ENCODE data around the gene NRG3. TPM values are rescaled to one million over a fixed set of nuclear protein-coding genes. Genes with fewer than 3 reads are reported as not detected.

The NRG3 gene
- total RNA-seq, 1 experiment from 2014 or later: 0.62 TPM

DNA sequence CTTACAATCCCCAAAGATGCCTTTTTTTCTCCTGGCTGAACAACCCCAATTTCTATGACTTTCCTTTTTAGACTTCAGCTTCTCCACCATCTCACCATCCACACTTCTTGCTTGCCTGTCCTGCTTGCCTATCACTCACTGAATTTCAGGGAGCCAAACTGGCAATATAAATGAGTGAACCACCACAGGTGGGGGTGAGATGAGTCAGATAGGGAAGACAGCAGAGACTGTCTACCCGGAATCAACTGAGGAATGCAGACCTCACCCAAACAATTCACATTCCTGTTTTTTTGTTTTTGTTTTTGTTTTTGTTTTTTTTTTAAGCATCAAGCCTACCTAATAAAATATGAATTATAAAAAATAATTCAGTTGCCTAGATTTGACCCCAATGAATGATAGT lies 273.8 kb downstream of the NRG3 start:
- H3K27me3 ChIP-seq (ENCODE audit: control insufficient read depth, insufficient read depth, low read length): no peaks in the 10 kb centered on the region
- no peaks in the 10 kb centered on the region for H3K36me3 ChIP-seq (replicated peaks; ENCODE audit: control insufficient read depth, insufficient read depth, low read length)
- DNase-seq: no peak
- no peak overlapping the region for H3K4me3 ChIP-seq (ENCODE audit: insufficient read depth, low read depth, low read length)

GRCh38 chr10:82149674-82150073 lies 274.7 kb downstream of the NRG3 start:
- DNase-seq: no peak
- Histone ChIP-seq H3K36me3 (replicated peaks; ENCODE audit: control insufficient read depth, insufficient read depth, low read length) (no peaks in the 10 kb centered on the region), H3K4me3 (ENCODE audit: insufficient read depth, low read depth, low read length) (no peak overlapping the region), H3K27me3 (ENCODE audit: control insufficient read depth, insufficient read depth, low read length) (no peaks in the 10 kb centered on the region)

GRCh38 chr10:82150123-82150900 lies 275.3 kb downstream of the NRG3 start:
- H3K36me3 ChIP-seq (replicated peaks; ENCODE audit: control insufficient read depth, insufficient read depth, low read length): no peaks in the 10 kb centered on the region
- H3K27me3 ChIP-seq (ENCODE audit: control insufficient read depth, insufficient read depth, low read length): no peaks in the 10 kb centered on the region
- H3K4me3 ChIP-seq (ENCODE audit: insufficient read depth, low read depth, low read length): no peak overlapping the region
- peak; percentile 21 for DNase-seq

GRCh38 chr10:82160307-82160706 lies 285.3 kb downstream of the NRG3 start:
- no peak for DNase-seq
- Histone ChIP-seq H3K4me3 (ENCODE audit: insufficient read depth, low read depth, low read length) (no peak overlapping the region), H3K36me3 (replicated peaks; ENCODE audit: control insufficient read depth, insufficient read depth, low read length) (no peaks in the 10 kb centered on the region), H3K27me3 (ENCODE audit: control insufficient read depth, insufficient read depth, low read length) (no peaks in the 10 kb centered on the region)

- H3K27me3 ChIP-seq (ENCODE audit: control insufficient read depth, insufficient read depth, low read length): no peaks in the 10 kb centered on the region
- no peak overlapping the region for H3K4me3 ChIP-seq (ENCODE audit: insufficient read depth, low read depth, low read length)
- no peak for DNase-seq
- no peaks in the 10 kb centered on the region for H3K36me3 ChIP-seq (replicated peaks; ENCODE audit: control insufficient read depth, insufficient read depth, low read length)
Observed at GRCh38 chr10:82161264-82161663, 286.3 kb downstream of the NRG3 start.

DNA sequence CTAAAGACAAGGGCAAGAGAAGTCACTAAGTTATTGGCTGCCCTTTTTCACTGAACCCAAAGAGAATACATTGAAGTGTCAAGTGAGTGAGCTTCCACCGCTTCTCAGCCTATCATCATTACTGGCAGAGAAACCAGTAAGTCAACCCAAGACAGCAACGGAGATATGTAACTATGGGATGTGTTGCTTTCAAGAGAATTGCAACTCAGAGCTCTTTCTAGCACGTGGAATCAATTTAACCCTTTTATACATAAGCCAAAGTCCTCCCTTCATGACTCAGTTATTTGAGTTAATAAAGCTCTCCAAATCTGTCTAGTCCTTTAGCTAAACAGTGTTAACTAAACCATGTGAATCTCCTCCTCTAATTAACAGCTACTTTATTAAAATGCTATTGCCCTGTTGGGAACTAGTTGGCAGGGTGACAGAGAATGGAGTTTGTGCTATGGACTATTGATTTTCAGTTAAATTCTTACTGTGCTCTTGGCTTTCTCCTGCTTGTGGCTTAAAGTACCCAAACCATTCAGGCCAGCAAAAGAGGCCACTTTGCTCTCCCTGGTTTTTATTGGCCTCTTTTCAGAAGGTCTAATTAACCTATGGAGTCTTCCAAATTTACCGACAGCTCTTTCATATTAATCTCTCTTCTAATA lies 287.7 kb downstream of the NRG3 start:
- H3K36me3 ChIP-seq (replicated peaks; ENCODE audit: control insufficient read depth, insufficient read depth, low read length): no peaks in the 10 kb centered on the region
- no peak for DNase-seq
- H3K4me3 ChIP-seq (ENCODE audit: insufficient read depth, low read depth, low read length): no peak overlapping the region
- no peaks in the 10 kb centered on the region for H3K27me3 ChIP-seq (ENCODE audit: control insufficient read depth, insufficient read depth, low read length)

DNA sequence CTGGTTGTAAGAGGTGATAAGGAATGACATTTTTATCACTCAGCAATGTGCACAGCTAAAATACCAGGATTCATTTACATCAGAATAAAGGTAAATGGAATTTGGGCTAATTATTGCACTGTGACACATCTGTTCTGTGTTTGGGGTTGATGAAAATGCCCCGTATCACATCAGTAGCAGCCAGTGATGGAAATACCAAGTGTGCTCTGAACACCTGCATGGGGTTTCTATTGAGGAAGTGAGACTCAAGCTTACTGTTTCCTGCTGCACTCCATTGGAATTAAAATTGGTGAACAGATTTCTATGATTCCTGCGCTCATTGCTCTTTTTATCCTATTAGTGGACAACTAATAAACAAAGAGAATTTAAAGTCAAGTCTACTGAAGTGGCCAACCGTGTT lies 296.9 kb downstream of the NRG3 start:
- no peak for DNase-seq
- H3K36me3 ChIP-seq (replicated peaks; ENCODE audit: control insufficient read depth, insufficient read depth, low read length): no peaks in the 10 kb centered on the region

DNA sequence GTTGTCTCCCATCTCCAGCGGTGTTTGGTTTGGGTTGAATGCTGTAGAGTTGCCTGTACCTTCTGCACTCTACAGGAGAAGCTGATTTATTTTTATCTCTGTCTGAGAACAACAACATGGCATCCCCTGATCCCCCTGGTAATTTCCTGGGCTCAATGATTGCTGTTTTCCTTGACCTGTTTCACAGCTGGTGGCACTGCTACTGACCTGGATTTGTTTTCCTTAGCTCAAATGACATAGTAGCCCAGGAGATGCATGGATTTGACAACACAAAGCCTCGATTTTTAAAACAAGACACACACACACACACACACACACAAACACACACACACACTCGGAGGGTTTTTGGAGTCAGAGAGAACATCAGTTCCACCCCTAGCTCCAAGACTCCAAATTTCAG lies 301.6 kb downstream of the NRG3 start:
- no peaks in the 10 kb centered on the region for H3K36me3 ChIP-seq (replicated peaks; ENCODE audit: control insufficient read depth, insufficient read depth, low read length)
- no peak overlapping the region for H3K4me3 ChIP-seq (ENCODE audit: insufficient read depth, low read depth, low read length)
- H3K27me3 ChIP-seq (ENCODE audit: control insufficient read depth, insufficient read depth, low read length): no peaks in the 10 kb centered on the region
- DNase-seq: no peak

More for the DNA sequence above, 296.9 kb downstream of the NRG3 start:
- H3K4me3 ChIP-seq (ENCODE audit: insufficient read depth, low read depth, low read length): no peak overlapping the region
- H3K27me3 ChIP-seq (ENCODE audit: control insufficient read depth, insufficient read depth, low read length): no peaks in the 10 kb centered on the region

DNA sequence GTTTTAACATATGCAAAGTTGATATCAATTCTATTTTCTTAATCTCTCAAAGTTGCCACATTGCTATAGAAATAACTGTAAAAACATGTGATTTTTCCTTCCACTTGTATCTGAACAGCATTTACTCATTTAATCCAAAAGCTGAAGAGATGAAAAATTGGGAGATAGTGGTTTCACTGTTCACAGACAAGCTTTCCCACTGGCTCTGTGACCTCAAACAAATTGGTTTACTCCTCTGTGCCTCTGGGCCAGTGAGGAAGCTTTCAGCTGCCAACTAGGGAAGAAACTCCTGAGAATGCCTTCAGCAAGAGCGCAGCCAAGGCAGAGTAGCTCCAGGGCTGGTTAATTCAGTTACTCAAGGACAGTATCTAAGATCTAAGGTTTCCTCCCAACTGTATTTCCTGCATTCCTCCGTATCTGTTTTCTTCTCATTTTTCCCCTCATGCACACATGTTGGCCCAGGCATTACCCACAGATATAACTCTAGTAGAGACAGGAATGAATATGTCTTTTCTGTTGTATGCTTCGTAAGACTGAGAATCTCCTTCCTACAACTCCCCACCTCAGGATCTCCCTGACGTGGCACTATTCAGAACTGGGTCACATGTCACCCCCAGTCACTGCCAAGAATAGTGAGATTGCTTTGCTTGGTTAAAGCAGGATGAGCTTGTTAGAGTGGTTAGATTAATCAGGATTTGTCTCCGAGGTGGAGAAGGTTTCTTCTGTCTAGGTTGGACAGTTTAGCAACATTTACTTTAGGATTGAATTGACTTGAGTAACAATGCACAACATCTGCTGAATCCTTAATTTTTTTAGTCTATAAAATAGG lies 315.7 kb downstream of the NRG3 start:
- Histone ChIP-seq H3K36me3 (replicated peaks; ENCODE audit: control insufficient read depth, insufficient read depth, low read length) (no peaks in the 10 kb centered on the region), H3K27me3 (ENCODE audit: control insufficient read depth, insufficient read depth, low read length) (no peaks in the 10 kb centered on the region), H3K4me3 (ENCODE audit: insufficient read depth, low read depth, low read length) (no peak overlapping the region)
- DNase-seq: no peak

DNA sequence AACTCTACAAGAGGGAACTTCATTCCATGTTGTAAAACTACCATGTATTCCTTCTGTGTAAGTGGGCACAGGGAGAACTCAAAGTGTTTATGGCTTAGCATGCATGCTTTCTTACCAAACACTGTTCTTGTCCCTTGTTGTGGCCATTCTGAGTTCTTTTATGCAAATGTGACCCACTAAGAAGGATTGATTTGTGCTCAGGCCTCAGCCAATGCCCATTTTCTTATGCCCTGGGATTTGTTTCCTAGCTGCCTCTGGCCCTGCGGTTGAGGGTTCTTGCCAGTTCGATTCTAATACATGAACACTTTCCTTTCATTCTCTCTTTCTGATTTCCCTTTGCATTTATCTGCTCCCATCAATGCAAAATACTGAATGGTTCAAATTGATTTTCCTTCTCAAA lies 316.7 kb downstream of the NRG3 start:
- H3K36me3 ChIP-seq (replicated peaks; ENCODE audit: control insufficient read depth, insufficient read depth, low read length): no peaks in the 10 kb centered on the region
- H3K27me3 ChIP-seq (ENCODE audit: control insufficient read depth, insufficient read depth, low read length): no peaks in the 10 kb centered on the region
- DNase-seq: no peak
- H3K4me3 ChIP-seq (ENCODE audit: insufficient read depth, low read depth, low read length): no peak overlapping the region

DNA sequence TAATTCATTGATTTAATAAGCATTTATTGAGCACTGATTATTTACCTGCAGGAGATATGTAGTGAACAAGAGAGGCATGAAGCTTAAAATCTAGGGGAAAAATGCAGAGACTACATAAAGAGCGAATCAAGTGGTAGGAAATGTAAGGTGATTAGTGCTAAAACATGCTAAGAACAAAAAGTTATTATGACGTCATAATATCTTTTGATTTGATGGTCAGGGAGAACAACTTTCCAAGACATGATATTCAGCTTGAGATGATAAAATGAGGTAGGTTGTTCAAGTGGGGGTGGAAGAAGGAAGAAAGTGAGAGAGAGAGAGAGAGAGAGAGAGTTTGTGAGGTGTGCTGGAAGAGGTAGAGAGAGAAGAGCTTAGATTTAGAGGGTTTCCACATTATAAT lies 317.7 kb downstream of the NRG3 start:
- DNase-seq: no peak
- H3K27me3 ChIP-seq (ENCODE audit: control insufficient read depth, insufficient read depth, low read length): no peaks in the 10 kb centered on the region
- H3K4me3 ChIP-seq (ENCODE audit: insufficient read depth, low read depth, low read length): no peak overlapping the region
- no peaks in the 10 kb centered on the region for H3K36me3 ChIP-seq (replicated peaks; ENCODE audit: control insufficient read depth, insufficient read depth, low read length)

GRCh38 chr10:82194419-82194818 lies 319.4 kb downstream of the NRG3 start:
- DNase-seq: no peak
- H3K4me3 ChIP-seq (ENCODE audit: insufficient read depth, low read depth, low read length): no peak overlapping the region
- H3K27me3 ChIP-seq (ENCODE audit: control insufficient read depth, insufficient read depth, low read length): no peaks in the 10 kb centered on the region
- H3K36me3 ChIP-seq (replicated peaks; ENCODE audit: control insufficient read depth, insufficient read depth, low read length): no peaks in the 10 kb centered on the region

DNA sequence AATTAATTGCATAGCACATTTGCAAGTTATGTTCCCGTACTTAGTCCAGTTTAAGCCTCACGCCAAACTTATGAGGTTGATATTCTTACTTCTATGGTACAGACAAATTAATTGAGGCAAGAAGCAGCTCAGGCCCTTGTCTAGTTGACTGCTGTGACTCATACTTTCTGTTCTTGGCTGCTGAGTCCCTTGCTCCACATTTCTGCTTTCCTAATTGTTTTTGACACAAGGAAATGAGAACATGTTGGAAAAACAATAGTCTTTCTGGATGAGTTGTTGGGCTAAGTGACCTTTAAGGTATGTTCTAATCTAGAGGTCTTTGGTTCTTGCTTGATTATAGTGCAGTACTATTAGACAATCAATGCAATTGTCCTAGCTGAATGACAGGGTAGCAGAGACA lies 331.8 kb downstream of the NRG3 start:
- no peaks in the 10 kb centered on the region for H3K27me3 ChIP-seq (ENCODE audit: control insufficient read depth, insufficient read depth, low read length)
- DNase-seq: no peak
- no peak overlapping the region for H3K4me3 ChIP-seq (ENCODE audit: insufficient read depth, low read depth, low read length)
- H3K36me3 ChIP-seq (replicated peaks; ENCODE audit: control insufficient read depth, insufficient read depth, low read length): no peaks in the 10 kb centered on the region

DNA sequence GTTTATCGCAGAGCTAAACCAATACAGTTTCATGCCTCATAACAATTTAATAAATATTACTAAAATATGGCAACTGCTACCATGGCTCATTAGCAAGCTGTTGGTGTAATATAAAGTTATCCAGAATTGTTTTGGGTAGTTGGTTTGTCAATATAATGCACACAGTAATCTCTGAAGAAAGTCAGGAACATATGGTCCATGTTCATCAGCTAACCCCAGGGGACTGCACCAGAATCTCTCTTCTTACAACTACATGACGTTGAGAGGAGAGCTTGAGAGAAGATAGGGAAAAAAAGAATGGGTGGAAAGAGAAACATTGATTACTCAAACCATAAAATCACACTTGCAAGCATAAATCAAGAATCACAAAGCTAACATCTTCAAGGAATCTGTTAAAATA lies 333.7 kb downstream of the NRG3 start:
- DNase-seq: no peak
- no peaks in the 10 kb centered on the region for H3K27me3 ChIP-seq (ENCODE audit: control insufficient read depth, insufficient read depth, low read length)
- no peaks in the 10 kb centered on the region for H3K36me3 ChIP-seq (replicated peaks; ENCODE audit: control insufficient read depth, insufficient read depth, low read length)
- no peak overlapping the region for H3K4me3 ChIP-seq (ENCODE audit: insufficient read depth, low read depth, low read length)

- Histone ChIP-seq H3K36me3 (replicated peaks; ENCODE audit: control insufficient read depth, insufficient read depth, low read length) (no peaks in the 10 kb centered on the region), H3K27me3 (ENCODE audit: control insufficient read depth, insufficient read depth, low read length) (no peaks in the 10 kb centered on the region), H3K4me3 (ENCODE audit: insufficient read depth, low read depth, low read length) (no peak overlapping the region)
- no peak for DNase-seq
Observed at GRCh38 chr10:82210331-82210730, 335.3 kb downstream of the NRG3 start.

Measured in H7 (cell line).